DMS114 treated with DMSO at 0.1 percent for 48 hours (cell line): Measurements from ENCODE around the gene PRPF40B.
"Not testable (repeated sequence)": the region's sequence is repeated elsewhere in the genome, so short reads cannot be mapped to it uniquely, and the experiment has no call there.

Source experiments
- DNase-seq: peaks from one replicate; lab custom pipeline; 2025; ENCODE audit not compliant: unreplicated experiment; lab: John Stamatoyannopoulos, UW

PRPF40B gene

DNA sequence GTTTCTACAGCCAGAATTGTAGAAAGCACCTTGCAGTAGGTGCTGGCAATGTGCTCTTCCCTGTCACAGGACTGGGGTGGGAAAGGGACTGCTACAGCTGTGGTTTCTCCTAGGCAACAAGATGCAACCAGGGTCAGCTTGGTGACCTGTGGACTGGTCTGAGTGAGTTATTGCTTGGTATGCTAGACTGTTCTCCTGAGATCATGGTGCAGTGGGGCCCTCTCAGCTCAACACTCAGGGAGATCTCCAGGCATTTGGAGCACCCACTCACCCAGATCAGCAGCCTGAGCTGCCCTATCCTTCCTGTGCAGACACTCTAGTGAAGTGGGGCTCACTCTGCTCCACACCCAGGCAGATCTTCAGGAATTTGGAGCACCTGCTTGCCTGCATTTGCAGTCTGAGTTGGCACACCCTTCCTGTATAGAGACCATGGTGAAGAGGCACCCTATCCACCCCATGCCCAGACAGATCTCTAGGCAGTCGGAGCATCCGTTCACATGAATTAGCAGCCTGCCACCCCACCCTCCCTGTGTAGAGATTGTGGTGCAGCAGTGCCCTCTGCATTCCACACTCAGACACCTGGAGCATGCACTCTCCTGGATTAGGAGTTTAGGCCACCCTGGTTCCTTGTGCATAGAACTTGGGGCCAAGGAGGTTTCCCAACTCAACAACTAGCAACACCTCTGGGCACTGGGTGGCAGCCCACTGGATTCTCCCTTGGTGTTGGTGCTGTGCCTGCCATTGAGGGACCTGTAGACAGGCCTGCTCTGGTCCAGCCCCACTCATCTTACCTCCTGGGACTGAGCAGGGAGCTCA is 14.1 kb upstream of the PRPF40B start:
- no peak for DNase-seq

DNA sequence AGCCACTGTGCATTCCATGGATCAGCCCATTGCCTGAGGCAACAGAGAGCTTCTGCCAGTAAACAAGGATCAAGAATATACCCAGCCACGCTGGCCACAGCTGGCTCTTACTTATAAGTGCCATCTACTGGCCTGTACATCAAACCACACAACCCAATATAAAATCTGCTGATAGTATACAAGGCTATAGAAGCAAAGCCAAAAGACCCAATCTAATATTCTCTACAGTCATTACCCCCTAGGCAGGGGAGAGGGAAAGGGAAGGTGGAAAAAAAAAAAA is 13.5 kb upstream of the PRPF40B start:
- no peak for DNase-seq

DNA sequence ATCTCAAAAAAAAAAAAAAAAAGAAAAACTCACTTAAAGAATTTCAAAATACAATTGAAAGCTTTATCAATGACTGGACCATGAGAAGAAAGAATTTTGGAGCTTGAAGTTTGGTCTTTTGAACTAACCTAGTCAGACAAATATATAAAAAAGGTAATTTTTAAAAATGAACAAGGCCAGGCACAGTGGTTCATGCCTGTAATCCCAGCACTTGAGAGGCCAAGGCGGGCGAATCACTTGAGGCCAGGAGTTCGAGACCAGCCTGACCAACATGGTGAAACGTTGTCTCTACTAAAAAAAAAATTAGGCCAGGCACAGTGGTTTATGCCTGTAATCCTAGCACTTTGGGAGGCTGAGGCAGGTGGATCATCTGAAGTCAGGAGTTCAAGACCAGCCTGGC is 12.6 kb upstream of the PRPF40B start:
- DNase-seq = not testable (repeated sequence)

DNA sequence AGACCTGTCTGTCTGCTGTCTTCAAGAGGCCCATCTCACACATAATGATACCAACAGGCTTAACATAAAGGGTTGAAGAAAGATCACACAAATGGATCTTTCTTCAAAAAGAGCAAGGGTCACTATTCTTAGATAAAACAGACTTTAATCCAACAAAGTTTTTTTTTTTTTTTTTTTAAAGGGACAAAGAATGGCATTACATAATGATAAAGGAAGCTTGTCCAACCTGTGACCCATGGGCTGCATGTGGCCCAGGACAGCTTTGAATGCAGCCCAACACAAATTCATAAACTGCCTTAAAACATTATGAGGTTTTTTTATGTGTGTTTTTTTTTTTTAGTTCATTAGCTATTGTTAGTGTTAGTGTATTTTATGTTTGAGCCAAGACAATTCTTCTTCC is 11.2 kb upstream of the PRPF40B start:
- DNase-seq = no peak

DNA sequence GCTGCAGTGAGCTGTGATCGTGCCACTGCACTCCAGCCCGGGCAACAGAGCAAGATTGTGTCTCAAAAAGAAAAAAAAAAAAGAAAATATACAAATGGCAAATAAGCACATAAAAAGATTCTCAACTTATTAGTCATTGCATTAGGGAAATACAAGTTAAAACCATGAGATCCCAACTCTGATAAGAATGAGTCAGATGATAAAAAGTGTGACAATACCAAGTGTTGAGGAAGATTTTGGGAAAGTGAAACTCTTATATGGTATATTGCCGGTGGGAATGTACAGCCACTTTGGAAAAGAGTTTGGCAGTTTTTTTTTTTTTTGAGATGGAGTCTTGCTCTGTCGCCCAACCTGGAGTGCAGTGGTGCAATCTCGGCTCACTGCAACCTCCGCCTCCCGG is 7.6 kb upstream of the PRPF40B start:
- no peak for DNase-seq

DNA sequence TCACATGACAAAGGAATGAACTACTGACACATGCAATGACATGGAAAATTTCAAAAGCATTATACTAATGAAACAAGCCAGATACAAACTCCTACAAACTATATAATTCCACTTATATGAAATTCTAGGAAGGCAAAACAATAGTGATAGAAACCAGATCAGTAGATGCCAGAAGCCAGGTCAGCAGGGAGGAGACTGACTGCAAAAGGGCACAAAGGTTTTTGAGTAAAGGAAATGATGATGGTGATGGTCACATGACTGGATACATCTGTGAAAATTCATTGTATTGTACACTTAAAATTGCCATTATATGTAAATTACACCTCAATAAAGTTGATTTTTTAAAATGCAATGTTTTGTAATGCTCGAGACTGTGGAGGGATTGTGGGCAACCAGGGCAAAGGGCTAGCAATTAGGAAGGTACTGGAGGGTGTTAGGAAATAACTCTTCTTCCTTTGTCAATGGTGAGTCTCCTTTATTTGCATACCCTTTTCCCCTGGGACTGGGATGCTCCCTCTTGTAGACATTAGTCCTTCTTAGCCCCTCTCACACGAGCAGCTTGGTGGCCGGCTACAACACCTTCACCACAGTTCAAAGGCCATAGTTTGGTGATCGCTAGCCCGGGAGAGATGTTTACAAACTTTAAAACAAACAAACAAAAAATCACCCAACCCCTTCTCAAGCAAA is 6.7 kb upstream of the PRPF40B start:
- DNase-seq = no peak

DNA sequence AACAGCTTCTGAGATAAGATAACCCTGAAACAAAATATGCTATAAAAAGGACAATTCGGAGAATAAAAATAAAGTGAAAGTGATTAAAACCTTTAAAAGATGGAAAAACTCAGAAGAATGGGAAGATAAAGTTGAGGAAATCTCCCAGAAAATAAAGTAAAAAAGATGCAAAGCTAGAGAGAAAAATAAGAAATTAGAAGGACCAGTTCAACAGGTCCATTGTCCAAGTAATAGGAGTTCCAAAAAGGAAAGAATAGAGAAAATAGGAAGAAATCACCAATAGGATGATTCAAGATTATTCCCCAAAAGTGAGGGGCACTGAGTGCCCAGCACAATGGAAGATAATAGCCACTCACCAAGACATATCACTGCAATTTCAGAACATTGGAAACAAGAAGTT is 4.8 kb upstream of the PRPF40B start:
- DNase-seq = no peak

DNA sequence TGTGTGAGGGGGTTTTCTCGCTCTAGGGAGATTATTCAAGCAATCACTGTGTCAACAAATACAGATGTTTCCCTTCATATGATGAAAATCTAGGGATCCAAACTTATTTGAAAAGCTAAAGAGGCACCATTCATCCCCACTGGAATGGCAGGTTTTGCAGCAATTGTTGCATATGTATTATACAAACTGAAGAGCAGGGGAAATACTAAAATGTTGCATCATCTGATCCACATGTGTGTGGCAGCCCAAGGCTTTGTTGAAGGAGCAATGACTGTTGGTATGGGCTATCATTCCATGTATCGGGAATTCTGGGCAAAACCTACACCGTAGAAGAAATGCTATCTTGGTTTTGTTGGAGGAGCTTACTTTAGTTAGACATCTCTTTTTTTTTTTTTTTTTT is 4.1 kb upstream of the PRPF40B start:
- DNase-seq = no peak

DNA sequence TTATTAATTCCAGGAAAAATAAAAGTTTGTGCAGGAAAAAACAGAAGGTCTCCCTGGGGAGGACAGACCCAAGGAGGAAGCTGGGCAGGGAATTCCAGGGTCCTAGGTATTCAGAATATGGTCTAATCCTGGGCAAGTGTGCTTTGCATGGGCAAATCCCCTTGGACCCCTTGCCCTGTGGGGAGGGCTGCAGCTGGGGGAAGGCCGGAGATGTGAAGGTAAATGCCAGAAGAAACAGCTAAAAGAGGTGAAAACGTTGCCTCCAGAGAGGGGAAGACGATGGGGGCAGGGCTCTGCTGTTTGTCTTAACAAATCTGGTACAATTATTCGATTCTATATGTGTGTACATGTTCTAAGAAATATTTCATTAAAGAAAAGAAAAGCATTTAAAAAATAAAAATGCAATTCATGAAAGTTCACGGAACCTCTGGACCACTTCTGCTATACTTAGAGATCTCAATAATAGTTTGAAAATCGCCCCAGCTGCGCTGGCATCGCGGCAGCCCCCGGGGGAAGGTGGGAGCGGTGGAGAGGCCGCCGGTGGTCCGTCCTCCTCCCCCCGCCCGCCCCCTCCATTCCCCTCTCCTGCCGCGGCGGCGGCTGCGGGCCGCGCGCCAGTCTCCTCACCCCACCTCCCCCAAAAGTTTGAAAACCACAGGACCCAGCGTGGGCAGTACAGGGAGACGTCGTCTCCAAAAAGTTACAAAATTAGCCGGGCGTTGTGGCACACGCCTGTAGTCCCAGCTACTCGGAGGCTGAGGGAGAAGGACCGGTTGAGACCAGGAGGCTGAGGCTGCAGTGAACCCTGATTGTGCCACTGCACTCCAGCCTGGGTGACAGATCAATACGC is 1.5 kb upstream of the PRPF40B start:
- no peak for DNase-seq

DNA sequence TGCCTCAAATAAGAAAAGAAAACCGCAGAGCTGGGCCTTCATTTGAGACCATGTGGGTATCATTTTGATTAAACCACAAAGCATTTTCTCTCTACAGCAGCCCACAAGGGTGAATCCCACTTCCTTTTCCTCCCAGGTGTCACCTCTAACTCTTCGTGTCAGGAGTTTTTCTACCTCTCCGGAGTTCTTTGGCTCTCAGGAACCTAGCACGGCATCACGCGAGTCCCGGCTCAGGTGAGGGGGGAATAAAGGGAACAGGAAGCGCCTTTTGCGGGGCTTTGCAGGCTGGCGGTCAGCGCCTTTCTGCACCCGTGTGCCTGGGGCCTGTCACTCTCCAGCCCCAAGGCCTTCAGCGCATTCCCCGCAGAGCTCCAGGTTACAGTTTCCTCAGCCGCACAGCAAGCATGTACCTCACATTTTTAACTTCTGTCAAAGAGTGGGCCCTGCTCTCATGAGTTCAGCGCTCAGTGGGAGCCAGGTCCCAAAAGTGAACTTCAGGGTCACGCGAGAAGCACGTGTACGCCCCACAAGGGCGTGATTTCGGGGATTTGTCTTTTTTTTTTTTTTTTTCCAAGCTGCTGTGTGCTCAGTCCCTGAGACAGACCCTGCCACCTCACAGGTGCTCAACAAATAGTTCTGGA is 740 bp upstream of the PRPF40B start:
- no peak for DNase-seq

DNA sequence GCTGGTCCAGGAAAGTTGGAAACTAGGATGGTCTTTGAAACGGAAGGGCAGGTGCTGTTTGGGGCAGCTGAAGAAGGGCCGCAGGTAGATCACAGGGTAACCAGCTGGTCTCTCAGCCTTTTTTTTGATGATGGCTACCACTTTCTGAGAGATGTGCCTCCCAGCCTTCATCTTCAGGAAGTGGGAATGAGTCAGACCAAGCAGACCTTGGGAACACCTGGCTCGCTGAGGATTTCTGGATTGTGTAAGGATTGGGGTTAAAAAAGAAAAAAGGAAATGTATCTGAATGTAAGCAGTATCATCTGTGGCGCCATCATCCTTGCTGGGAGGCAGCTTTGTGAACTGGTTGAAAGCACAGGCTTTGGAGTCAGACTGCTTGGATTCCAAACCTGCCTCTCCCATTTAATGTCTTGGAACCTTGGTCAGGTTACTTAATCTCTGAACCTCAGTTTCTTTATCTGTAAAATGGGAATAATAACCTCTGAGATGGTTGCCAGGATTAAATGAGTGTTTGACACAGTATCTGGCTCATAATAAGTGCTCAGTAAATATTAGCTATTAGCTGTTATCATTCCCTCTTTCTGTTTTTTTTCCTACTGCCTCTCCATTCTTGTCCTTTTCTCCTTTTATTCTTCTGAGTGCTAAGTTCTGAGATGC is 1.7 kb downstream of the PRPF40B start:
- no peak for DNase-seq

DNA sequence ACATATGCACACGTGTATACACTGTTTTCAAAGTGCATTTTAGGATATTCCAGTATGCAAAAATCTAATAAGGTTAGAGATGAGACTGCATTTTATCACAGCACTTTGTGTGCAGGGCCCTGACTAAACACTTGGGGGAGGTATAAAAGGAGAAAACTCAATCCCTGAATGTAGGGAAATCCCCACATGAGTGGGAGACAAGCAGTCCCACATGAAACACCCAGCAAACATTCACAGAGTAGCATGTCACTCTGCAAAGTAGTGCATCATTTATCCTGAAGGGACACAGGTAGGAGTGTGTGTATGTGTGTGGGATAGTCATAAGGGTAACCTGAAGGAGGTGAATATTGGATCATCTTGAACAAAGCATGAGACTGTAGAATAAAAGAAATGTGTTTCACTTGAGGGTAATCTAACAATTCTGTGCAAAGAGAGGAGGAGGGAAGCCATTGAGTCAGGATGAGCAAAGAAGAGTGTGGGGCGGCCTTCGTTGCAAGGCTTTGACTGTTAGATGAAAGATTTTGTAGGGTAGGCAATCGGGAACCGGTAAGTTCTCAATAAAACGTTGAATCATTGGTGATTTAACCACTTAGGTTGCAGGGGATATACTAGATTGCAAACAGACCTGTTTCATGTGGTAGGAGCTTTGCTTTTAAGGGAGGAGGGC is 2.9 kb downstream of the PRPF40B start:
- no peak for DNase-seq

DNA sequence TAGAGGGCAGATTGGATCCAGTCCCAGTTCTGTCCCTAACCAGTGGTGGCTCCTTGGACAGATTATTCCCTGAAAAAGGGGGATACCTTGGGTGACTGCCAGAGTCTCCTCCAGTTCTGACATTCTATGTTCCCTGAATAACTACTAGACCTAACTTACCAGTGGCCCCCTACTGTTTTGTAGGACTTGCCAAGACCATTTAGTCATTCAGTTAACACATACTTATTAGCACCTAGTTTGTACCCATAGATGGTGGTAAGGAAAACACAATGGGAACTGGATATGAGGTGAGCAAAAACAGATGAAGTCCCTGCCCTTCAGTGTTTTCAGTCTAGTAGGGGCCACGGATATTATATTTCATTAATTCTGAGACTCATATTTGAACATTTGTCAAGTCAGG is 3.5 kb downstream of the PRPF40B start:
- no peak for DNase-seq

DNA sequence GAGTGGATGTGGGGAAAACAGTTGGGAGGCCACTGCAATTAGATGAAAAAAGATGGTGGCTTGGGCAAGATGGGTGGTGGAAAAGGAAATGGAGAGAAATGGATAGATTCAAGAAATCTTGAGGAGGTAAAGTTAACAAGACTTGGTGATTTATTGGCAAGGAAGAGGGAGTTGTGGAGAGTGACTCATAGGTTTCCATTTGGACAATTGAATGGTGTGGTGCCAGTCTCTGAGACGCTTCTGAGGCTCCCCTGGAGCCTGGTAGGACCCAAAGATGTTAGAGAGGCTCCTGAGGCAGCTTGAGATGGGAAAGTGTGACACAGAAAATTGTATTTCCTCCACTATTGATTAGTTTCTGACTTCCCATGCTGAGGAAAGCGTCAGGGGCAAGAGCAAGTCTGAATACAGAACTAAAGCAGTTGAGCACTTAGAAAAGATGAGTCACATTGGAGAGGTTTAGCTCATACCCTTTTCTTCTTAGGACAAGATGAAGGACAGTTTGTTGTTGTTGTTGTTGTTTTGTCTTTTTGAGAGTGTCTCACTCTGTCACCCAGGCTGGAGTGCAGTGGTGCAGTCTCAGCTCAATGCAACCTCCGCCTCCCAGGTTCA is 4.5 kb downstream of the PRPF40B start:
- no peak for DNase-seq

DNA sequence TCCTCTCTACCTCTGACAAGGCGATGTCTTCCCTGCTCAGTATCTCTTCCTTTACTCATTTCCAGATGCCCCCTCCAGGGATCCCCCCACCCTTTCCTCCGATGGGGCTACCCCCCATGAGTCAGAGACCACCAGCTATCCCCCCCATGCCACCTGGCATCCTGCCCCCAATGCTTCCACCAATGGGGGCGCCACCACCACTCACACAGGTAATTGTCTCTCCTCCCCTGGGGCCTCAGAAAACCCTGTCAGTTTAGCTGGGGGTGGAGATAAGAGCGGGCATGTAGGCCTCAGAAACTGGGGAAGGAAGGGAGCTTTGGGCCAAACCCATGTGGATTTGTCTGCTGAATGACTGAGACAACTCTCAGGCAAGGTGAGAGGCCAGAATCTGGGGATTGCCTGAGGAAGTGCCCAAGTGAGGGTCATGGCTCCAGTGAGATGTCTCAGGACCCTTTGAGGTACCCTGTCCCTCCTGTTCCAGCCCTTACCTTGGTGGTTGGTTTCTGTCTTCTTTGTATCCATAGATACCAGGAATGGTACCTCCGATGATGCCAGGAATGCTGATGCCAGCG is 8.1 kb downstream of the PRPF40B start:
- DNase-seq = no peak

DNA sequence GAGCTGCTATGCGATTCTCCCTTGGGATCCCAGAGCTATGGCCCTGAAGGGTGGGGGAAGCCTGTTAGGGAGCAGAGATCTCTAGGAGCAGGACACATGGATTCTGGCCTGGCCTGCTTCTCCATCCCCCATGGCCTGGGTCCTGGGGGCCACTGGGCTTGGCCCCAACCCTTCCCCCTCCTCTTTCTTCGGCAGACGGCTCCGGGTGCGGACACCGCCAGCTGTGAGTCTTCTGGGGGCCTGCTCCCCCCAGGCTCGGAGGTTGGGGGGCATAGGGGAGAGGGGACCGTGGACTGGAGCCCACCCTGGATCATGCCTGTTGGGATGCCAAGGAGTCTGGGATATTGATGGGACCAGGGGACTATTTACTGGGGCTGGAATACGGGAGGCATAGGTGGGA is 9.0 kb downstream of the PRPF40B start:
- DNase-seq = no peak

DNA sequence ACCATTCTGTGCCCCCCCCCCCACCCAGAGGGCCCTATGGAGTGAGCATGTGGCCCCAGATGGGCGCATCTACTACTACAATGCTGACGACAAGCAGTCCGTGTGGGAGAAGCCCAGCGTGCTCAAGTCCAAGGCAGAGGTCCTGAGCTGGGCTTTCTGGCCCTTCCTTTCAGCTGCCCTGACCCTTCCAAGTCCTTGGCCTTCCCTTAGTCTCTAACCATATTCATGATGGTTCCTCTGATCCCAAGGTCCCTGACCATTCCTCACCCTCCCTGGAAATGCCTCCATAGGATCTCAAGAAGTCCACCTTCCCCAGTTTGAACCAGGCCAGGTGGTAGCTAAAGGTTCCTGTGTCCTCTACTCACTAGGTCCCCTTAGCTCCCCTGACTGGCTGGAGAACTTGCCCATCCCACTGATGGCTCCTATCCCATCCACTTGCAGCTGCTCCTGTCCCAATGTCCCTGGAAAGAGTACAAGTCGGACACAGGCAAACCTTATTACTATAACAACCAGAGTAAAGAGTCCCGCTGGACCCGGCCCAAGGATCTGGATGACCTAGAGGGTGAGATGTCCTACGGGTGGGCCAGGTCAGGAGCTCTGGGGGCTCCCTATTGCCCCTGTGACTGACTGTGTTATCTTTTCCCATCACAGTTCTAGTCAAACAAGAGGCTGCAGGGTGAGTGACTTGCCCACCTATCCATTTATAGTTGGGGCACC is 9.8 kb downstream of the PRPF40B start:
- DNase-seq = no peak

DNA sequence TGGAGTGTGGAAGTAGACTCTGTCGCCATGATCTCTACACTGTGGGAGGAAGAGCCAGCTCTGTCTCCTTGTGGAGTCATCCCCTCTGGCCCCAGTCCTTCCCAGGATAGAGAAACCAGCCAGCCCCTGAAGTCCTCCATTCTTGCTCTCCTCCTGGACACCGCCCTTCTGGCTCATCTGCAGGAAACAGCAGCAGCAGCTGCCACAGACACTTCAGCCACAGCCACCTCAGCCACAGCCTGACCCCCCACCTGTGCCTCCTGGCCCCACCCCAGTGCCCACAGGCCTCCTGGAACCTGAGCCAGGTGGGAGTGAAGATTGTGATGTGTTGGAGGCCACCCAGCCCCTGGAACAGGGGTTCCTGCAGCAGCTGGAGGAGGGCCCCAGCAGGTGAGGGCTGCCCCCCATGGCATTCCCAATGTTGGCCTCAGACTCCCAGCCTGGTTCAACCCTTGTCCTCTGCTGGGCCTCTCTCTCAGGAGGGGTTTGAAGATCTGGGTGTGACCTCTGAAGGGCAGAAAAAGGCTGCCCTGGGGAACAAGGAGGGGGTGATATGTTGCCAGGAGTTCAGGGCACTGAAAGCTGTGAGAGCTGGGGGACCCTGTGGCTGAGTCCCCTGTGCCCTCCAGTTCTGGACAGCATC is 10.5 kb downstream of the PRPF40B start:
- DNase-seq = no peak

DNA sequence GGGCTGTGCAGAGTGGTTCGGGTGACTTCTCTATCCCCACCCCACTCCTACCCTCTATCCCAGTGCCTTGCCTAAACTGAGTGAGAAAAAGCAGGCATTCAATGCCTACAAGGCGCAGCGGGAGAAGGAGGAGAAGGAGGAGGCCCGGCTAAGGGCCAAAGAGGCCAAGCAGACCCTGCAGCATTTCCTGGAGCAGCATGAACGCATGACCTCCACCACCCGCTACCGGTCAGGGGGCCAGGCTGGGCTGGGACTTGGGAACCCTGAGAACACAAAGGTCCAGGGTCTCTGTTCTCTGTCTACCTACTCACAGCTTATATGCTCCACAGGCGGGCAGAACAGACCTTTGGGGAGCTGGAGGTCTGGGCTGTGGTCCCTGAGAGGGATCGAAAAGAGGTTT is 11.7 kb downstream of the PRPF40B start:
- no peak for DNase-seq
